ENCODE data around the gene SLC25A22. TPM values are rescaled to one million over a fixed set of nuclear protein-coding genes. Genes with fewer than 3 reads are reported as not detected.

Gene SLC25A22
- total RNA-seq, 1 experiment from 2014 or later, result 31.8 TPM

- Mint-ChIP-seq H3K9me3 (ENCODE audit: unreplicated experiment) (no peaks in the 10 kb centered on the region), H3K36me3 (ENCODE audit: insufficient read depth, unreplicated experiment) (peaks cover 27% of the 10 kb centered on the region), H3K27ac (ENCODE audit: unreplicated experiment) (no peak overlapping the region), H3K27me3 (ENCODE audit: insufficient read depth, unreplicated experiment) (no peaks in the 10 kb centered on the region), H3K4me1 (ENCODE audit: low read depth, unreplicated experiment) (no peaks in the 10 kb centered on the region), H3K4me3 (ENCODE audit: unreplicated experiment) (peak overlapping the region; percentile 80)
- TF ChIP-seq, protein P1, sequence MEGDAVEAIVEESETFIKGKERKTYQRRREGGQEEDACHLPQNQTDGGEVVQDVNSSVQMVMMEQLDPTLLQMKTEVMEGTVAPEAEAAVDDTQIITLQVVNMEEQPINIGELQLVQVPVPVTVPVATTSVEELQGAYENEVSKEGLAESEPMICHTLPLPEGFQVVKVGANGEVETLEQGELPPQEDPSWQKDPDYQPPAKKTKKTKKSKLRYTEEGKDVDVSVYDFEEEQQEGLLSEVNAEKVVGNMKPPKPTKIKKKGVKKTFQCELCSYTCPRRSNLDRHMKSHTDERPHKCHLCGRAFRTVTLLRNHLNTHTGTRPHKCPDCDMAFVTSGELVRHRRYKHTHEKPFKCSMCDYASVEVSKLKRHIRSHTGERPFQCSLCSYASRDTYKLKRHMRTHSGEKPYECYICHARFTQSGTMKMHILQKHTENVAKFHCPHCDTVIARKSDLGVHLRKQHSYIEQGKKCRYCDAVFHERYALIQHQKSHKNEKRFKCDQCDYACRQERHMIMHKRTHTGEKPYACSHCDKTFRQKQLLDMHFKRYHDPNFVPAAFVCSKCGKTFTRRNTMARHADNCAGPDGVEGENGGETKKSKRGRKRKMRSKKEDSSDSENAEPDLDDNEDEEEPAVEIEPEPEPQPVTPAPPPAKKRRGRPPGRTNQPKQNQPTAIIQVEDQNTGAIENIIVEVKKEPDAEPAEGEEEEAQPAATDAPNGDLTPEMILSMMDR (IDR thresholded peaks at IDR 0.05; ENCODE audit: insufficient read depth in 1 of 2, low read depth in 1 of 2, low read length in 1 of 2, severe bottlenecking in 1 of 2, unreplicated experiment in 1 of 2), result peak in 1 of 2 experiments; percentile 39
- BruUV-seq (replicated peaks), result TSS peak; percentile 43
- no peak for DNase-seq
- CTCF ChIA-PET, result interaction anchor here (0.5 to 0.9 kb wide), 5 partner anchors 9 to 81 kb away, joined by 3 to 5 read pairs (median 4); partner anchors contain the start of gene TMEM80
- H3K27me3 ChIP-seq (replicated peaks; ENCODE audit: control insufficient read depth, insufficient read depth, low read length), result no peaks in the 10 kb centered on the region
- peak overlapping the region; percentile 89 for H3K4me3 ChIP-seq (ENCODE audit: low read depth, low read length)
- peaks cover 13% of the 10 kb centered on the region for H3K4me1 ChIP-seq
- intact Hi-C loops (cut with micrococcal nuclease; ENCODE audit: unreplicated experiment), result no loop called here
- H3K36me3 ChIP-seq (ENCODE audit: control insufficient read depth, insufficient read depth, low read length), result peaks cover 3% of the 10 kb centered on the region
- no peaks in the 10 kb centered on the region for H3K9me3 ChIP-seq
- POLR2A ChIA-PET, result interaction anchor here (0.5 to 1.1 kb wide), 8 partner anchors 22 to 201 kb away, joined by 3 to 14 read pairs (median 6); partner anchors contain the start of genes DEAF1, PHRF1, RPLP2 and TALDO1
These were observed 21.4 kb downstream of the SLC25A22 start for GRCh38 chr11:776561-777287.

DNA sequence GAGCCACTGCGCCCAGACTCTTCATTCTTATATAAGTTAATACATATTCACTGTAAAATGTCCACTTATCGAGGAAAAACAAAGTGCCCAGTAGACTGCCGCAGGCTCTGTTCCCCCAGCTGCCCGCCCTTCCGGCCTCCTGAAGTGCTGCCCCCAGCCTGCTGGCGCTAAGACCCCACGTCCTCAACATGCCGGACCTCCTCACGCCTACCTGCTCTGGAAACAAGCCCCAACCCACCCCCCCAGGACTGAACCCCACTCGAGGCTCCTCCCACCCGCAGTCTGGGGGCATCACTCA lies 21.9 kb downstream of the SLC25A22 start:
- peak in 1 of 2 experiments; percentile 18 for DNase-seq
- Mint-ChIP-seq H3K4me3 (ENCODE audit: unreplicated experiment) (peak overlapping the region; percentile 80), H3K27ac (ENCODE audit: unreplicated experiment) (no peak overlapping the region), H3K36me3 (ENCODE audit: insufficient read depth, unreplicated experiment) (peaks cover 32% of the 10 kb centered on the region), H3K27me3 (ENCODE audit: insufficient read depth, unreplicated experiment) (no peaks in the 10 kb centered on the region), H3K4me1 (ENCODE audit: low read depth, unreplicated experiment) (no peaks in the 10 kb centered on the region), H3K9me3 (ENCODE audit: unreplicated experiment) (no peaks in the 10 kb centered on the region)
- TF ChIP-seq, protein P1 (IDR thresholded peaks at IDR 0.05; ENCODE audit: insufficient read depth in 1 of 2, low read depth in 1 of 2, low read length in 1 of 2, severe bottlenecking in 1 of 2, unreplicated experiment in 1 of 2), result no peak
- no peaks in the 10 kb centered on the region for H3K27me3 ChIP-seq (replicated peaks; ENCODE audit: control insufficient read depth, insufficient read depth, low read length)
- intact Hi-C loops (cut with micrococcal nuclease; ENCODE audit: unreplicated experiment), result no loop called here
- H3K4me1 ChIP-seq, result peaks cover 13% of the 10 kb centered on the region
- ChIA-PET POLR2A (interaction anchor here (0.8 to 1.1 kb wide), 3 partner anchors 22 to 33 kb away, joined by 3 to 14 read pairs (median 4); partner anchors contain the start of genes RPLP2 and TALDO1), CTCF (interaction anchor here (0.5 to 0.9 kb wide), 2 partner anchors 8 to 68 kb away, joined by 4 to 5 read pairs; no protein-coding TSS in a partner anchor)
- no TSS peak for BruUV-seq (replicated peaks)
- H3K9me3 ChIP-seq, result no peaks in the 10 kb centered on the region
- H3K36me3 ChIP-seq (ENCODE audit: control insufficient read depth, insufficient read depth, low read length), result peaks cover 3% of the 10 kb centered on the region
- H3K4me3 ChIP-seq (ENCODE audit: low read depth, low read length), result peak overlapping the region; percentile 89

DNA sequence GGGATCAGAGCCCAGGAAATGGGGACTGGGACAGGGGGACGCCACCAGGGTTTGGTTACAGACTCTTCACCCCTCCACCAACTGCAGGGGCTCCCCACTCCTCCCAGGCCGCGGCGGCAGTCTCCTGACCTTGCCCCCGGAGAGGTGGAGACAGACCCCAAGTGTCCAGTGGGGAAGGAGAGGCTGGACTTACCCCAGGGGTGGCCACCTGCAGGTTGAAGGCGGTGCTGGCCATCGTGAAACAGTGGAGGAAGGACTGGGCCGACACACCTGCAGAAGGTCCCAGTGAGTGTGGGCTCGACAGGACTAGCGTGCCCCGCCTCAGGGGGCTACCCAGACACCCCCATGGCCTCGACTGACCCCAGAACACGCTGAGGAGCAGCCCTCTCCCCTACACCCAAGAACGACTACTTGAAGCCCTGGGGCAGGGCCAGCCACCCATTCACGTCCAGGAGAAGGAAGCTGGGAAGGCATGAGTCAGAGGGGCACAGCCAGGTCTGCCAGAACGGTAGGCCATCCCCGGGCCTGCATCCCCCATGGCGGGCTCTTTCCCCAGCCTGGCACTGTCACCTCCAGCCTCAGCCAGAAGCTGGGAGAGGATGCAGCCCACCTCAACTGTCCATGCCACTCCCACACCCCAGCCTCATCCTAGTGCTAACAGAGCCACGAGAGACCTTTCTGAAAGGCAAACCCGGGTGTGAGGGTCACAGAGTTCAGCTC lies 23.0 kb downstream of the SLC25A22 start:
- BruUV-seq (replicated peaks), result no TSS peak
- peaks cover 13% of the 10 kb centered on the region for H3K4me1 ChIP-seq
- peak in 1 of 2 experiments; percentile 28 for DNase-seq
- Mint-ChIP-seq H3K4me1 (ENCODE audit: low read depth, unreplicated experiment) (no peaks in the 10 kb centered on the region), H3K27ac (ENCODE audit: unreplicated experiment) (no peak overlapping the region), H3K27me3 (ENCODE audit: insufficient read depth, unreplicated experiment) (no peaks in the 10 kb centered on the region), H3K9me3 (ENCODE audit: unreplicated experiment) (no peaks in the 10 kb centered on the region), H3K4me3 (ENCODE audit: unreplicated experiment) (peak overlapping the region; percentile 80), H3K36me3 (ENCODE audit: insufficient read depth, unreplicated experiment) (peaks cover 44% of the 10 kb centered on the region)
- no peak overlapping the region for H3K4me3 ChIP-seq (ENCODE audit: low read depth, low read length)
- H3K27me3 ChIP-seq (replicated peaks; ENCODE audit: control insufficient read depth, insufficient read depth, low read length), result no peaks in the 10 kb centered on the region
- ChIA-PET POLR2A (no interaction called here), CTCF (interaction anchor here (0.6 to 0.8 kb wide), 2 partner anchors 69 to 71 kb away, joined by 4 to 7 read pairs; no protein-coding TSS in a partner anchor)
- intact Hi-C loops (cut with micrococcal nuclease; ENCODE audit: unreplicated experiment), result no loop called here
- TF ChIP-seq, protein P1 (IDR thresholded peaks at IDR 0.05; ENCODE audit: insufficient read depth in 1 of 2, low read depth in 1 of 2, low read length in 1 of 2, severe bottlenecking in 1 of 2, unreplicated experiment in 1 of 2), result no peak
- peaks cover 3% of the 10 kb centered on the region for H3K36me3 ChIP-seq (ENCODE audit: control insufficient read depth, insufficient read depth, low read length)
- H3K9me3 ChIP-seq, result no peaks in the 10 kb centered on the region
